H1 (cell line): Measurements from ENCODE around the gene WDR13. TPM values are rescaled to one million over a fixed set of nuclear protein-coding genes. Genes with fewer than 3 reads are reported as not detected.

Experiments used
- ATF3 ChIP-seq: IDR thresholded peaks from 2 replicates; pipeline ENCODE4 v1.6.1; 2011; ENCODE audit warnings: low read depth, mild to moderate bottlenecking, low read length; ENCODE audit not compliant: insufficient read depth
- BRCA1 ChIP-seq: IDR thresholded peaks from 2 replicates; pipeline ENCODE4 v1.6.1; 2012; ENCODE audit warnings: low read depth, low read length, improper control_type of control experiment
- CBX5 ChIP-seq: fragments of 300-800, 300-1000 bp; sonication (generic); IDR thresholded peaks from 2 replicates; pipeline ENCODE4 v1.7.1; 2016; ENCODE audit warnings: antibody characterized with exemption, low read length, low read depth
- GABPA ChIP-seq: IDR thresholded peaks from 2 replicates; pipeline ENCODE4 v1.6.1; 2011; ENCODE audit warnings: mild to moderate bottlenecking, low read length, moderate library complexity, borderline replicate concordance; ENCODE audit not compliant: insufficient read depth
- KDM5A ChIP-seq: fragments of 200-600 bp; IDR thresholded peaks from 2 replicates; pipeline ENCODE4 v1.7.1; 2012; ENCODE audit warnings: mild to moderate bottlenecking, low read length, inconsistent platforms, mixed read lengths
- NRF1 ChIP-seq: IDR thresholded peaks from 2 replicates; pipeline ENCODE4 v1.6.1; 2011; ENCODE audit warnings: mild to moderate bottlenecking, low read depth, low read length, improper control_type of control experiment
- SP4 ChIP-seq: IDR thresholded peaks from 2 replicates; pipeline ENCODE4 v1.6.1; 2012; ENCODE audit warnings: low read length, inconsistent platforms
- TAF1 ChIP-seq: IDR thresholded peaks from 2 replicates; pipeline ENCODE4 v1.6.1; 2011; ENCODE audit warnings: mild to moderate bottlenecking, low read depth, low read length
- YY1 ChIP-seq: IDR thresholded peaks from 2 replicates; pipeline ENCODE4 v1.6.1; 2011; ENCODE audit warnings: low read depth, mild to moderate bottlenecking, low read length
- polyA plus RNA-seq, 7 experiments: library from polyadenylated mRNA; depleted of rRNA in 3 of 7; stranded (reverse) in 5 of 7; unstranded in 2 of 7; fragments of >200 nt in 5 of 7; fragments of 200-250 nt in 2 of 7; gene quantifications; 1 replicate in 5 of 7; 2 replicates in 1 of 7; 4 replicates in 1 of 7; pipeline versions ENCODE4 v1.2.1 to v1.2.3, GENCODE V29; 2011 to 2013; ENCODE audit warnings: missing spikeins in 2 of 7, mixed read lengths in 2 of 7
- total RNA-seq: library from RNA; stranded (reverse); fragmentation: NEBNext Ultra II Directional; extraction: Animal tissue kit (Norgen Biotek cat#: 25700); gene quantifications from 2 replicates; pipeline ENCODE4 v1.2.1, GENCODE V29; 2021
- TF ChIP-seq, protein P1 (sequence below): fragments of 300-600 bp; sonication (generic); IDR thresholded peaks from 2 replicates; pipeline ENCODE4 v1.7.1; 2012; ENCODE audit warnings: low read length, moderate library complexity, mild to moderate bottlenecking, inconsistent platforms; ENCODE audit not compliant: insufficient replicate concordance

Gene WDR13
- total and polyA plus RNA-seq, 2 of the 8 experiments (the other 6 are each of a cell fraction or from before 2014, with no cell fraction given): 19.4 to 46.3 TPM

DNA sequence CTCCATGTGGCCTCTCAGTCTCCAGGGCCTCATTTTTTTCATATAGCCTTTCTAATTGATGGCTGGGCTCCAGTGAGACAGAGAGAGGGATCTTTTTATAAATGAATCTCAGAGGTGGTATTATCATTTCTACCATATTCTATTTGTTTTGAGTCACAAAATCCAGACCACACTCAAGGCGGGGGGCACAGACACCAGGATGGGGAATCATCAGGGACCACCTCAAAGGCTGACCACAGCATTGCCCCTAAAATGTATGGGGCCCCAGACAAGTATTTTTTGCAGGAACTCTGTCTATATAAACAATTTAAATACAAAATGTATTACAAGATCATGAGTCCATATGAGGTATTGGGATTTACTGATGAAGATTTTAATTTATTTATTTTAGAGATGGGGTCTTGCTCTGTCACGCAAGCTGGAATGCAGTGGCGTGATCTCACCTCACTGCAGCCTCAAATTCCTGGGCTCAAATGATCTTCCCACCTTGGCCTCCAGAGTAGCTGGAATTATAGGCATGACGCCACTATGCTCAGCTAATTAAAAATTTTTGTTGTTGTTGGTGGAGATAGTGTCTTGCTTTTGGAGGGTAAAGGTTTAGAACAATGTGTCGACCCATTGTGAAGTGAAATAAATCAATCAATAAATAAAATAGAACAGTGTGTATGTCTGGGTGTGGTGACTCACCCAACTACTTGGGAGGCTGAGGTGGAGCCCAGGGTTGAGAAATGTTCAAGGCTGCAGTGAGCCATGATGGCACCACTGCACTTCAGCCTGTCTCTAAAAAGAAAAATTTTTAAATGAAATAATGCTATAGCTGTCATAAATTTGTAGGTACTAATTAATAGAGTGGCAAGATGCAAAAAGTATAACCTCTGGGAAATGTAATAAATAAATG is 29.4 kb downstream of the WDR13 start (continued):
- TF ChIP-seq, protein P1, sequence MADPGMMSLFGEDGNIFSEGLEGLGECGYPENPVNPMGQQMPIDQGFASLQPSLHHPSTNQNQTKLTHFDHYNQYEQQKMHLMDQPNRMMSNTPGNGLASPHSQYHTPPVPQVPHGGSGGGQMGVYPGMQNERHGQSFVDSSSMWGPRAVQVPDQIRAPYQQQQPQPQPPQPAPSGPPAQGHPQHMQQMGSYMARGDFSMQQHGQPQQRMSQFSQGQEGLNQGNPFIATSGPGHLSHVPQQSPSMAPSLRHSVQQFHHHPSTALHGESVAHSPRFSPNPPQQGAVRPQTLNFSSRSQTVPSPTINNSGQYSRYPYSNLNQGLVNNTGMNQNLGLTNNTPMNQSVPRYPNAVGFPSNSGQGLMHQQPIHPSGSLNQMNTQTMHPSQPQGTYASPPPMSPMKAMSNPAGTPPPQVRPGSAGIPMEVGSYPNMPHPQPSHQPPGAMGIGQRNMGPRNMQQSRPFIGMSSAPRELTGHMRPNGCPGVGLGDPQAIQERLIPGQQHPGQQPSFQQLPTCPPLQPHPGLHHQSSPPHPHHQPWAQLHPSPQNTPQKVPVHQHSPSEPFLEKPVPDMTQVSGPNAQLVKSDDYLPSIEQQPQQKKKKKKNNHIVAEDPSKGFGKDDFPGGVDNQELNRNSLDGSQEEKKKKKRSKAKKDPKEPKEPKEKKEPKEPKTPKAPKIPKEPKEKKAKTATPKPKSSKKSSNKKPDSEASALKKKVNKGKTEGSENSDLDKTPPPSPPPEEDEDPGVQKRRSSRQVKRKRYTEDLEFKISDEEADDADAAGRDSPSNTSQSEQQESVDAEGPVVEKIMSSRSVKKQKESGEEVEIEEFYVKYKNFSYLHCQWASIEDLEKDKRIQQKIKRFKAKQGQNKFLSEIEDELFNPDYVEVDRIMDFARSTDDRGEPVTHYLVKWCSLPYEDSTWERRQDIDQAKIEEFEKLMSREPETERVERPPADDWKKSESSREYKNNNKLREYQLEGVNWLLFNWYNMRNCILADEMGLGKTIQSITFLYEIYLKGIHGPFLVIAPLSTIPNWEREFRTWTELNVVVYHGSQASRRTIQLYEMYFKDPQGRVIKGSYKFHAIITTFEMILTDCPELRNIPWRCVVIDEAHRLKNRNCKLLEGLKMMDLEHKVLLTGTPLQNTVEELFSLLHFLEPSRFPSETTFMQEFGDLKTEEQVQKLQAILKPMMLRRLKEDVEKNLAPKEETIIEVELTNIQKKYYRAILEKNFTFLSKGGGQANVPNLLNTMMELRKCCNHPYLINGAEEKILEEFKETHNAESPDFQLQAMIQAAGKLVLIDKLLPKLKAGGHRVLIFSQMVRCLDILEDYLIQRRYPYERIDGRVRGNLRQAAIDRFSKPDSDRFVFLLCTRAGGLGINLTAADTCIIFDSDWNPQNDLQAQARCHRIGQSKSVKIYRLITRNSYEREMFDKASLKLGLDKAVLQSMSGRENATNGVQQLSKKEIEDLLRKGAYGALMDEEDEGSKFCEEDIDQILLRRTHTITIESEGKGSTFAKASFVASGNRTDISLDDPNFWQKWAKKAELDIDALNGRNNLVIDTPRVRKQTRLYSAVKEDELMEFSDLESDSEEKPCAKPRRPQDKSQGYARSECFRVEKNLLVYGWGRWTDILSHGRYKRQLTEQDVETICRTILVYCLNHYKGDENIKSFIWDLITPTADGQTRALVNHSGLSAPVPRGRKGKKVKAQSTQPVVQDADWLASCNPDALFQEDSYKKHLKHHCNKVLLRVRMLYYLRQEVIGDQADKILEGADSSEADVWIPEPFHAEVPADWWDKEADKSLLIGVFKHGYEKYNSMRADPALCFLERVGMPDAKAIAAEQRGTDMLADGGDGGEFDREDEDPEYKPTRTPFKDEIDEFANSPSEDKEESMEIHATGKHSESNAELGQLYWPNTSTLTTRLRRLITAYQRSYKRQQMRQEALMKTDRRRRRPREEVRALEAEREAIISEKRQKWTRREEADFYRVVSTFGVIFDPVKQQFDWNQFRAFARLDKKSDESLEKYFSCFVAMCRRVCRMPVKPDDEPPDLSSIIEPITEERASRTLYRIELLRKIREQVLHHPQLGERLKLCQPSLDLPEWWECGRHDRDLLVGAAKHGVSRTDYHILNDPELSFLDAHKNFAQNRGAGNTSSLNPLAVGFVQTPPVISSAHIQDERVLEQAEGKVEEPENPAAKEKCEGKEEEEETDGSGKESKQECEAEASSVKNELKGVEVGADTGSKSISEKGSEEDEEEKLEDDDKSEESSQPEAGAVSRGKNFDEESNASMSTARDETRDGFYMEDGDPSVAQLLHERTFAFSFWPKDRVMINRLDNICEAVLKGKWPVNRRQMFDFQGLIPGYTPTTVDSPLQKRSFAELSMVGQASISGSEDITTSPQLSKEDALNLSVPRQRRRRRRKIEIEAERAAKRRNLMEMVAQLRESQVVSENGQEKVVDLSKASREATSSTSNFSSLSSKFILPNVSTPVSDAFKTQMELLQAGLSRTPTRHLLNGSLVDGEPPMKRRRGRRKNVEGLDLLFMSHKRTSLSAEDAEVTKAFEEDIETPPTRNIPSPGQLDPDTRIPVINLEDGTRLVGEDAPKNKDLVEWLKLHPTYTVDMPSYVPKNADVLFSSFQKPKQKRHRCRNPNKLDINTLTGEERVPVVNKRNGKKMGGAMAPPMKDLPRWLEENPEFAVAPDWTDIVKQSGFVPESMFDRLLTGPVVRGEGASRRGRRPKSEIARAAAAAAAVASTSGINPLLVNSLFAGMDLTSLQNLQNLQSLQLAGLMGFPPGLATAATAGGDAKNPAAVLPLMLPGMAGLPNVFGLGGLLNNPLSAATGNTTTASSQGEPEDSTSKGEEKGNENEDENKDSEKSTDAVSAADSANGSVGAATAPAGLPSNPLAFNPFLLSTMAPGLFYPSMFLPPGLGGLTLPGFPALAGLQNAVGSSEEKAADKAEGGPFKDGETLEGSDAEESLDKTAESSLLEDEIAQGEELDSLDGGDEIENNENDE: no peak
- TF ChIP-seq GABPA (no peak), KDM5A (no peak), SP4 (no peak), BRCA1 (no peak), CBX5 (no peak), ATF3 (no peak), NRF1 (no peak), YY1 (no peak), TAF1 (no peak)
